HT1080 (cell line): ENCODE results near the gene GPR17. TPM values are rescaled to one million over a fixed set of nuclear protein-coding genes. Genes with fewer than 3 reads are reported as not detected.

Experiments
- DNase-seq: peaks from one replicate; pipeline ENCODE4 v3.0.0-alpha.2; 2015; ENCODE audit warnings: low read depth
- total RNA-seq: library from RNA; depleted of rRNA; stranded (reverse); fragments of >200 nt; shearing (Covaris generic); gene quantifications from 2 replicates; pipeline ENCODE4 v1.2.3, GENCODE V29; 2014; rRNA removed

GPR17 gene
- total RNA-seq, 1 experiment from 2014 or later = not detected

DNA sequence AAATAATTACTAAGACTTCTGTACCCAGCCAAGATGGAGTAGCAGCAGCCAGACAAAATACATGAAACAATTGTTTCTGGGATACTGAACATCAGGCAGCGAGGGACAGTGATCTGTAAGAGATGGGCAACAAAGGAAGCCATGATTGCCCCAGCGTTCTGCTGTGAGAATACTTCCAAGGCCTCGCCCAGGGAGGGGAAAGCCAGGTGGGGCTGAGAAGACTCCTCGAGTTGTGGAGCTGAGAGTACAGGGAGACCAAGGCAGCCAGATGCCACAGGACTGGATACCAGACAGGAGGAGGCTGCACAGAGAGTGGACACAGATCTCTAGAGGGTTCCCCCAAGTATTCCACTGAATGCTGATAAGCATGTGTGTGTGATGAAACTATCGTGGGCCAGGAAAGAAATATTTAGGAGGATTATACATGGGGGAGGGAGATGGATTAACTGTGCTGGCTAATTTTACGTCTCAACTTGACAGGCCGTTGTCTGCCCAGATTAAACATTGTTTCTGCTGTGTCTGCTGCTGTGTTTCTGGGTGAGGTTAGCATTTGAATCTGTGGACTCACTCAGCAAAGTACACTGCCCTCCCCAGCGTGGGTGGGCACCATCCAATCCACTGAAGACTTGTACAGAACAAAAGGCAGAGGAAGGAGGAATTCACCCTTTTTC, 39.6 kb downstream of the GPR17 start:
- DNase-seq = no peak

DNA sequence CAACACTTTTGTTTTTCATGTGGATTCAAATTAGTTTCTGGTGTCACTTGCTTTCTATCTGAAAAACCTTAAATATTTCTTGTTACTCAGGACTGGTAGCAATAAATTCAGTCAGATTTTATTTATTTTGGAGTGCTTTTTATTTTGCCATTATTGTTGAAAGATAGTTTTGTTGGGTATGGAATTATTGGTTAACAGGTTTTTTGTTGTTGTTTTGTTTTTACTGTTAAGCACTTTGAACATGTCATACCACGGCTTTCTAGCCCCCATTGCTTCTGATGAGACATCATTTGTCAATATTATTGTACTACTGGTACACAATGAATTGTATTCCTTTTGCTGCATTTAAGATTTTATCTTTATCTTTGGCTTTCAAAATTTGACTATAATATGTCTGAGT, 42.5 kb downstream of the GPR17 start:
- no peak for DNase-seq

DNA sequence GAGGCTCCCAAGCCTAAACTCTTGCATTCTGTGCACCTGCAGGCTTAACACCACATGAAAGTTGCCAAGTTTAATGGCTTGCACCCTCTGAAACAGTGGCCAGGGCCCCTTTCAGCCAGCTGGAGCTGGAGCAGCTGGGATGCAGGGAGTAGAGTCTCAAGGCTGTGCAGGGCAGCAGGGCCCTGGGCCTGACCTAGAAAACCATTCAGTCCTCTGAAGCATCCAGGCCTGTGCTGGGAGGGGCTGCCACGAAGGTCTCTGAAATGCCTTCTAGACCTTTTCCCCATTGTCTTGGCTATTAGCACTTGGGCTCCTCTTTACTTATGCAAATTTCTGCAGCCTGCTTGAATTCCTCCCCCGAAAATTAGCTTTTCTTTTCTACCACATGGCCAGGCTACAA, 44.7 kb downstream of the GPR17 start:
- DNase-seq = no peak

DNA sequence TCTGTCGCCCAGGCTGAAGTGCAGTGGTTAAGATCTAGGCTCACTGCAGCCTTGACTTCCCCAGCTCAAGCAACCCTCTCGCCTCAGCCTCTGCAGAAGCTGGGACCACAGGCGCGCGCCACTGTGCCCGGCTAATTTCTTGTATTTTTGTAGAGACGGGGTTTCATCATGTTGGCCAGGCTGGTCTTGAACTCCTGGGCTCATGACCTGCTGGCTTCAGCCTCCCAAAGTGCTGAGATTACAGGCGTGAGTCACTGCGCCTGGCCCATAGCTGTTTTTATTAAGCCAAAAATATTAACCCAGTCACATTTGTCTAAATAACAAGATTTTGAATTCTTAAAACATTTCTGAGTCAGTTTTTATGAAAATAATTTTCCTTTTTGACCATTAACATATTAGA, 49.0 kb downstream of the GPR17 start:
- DNase-seq = no peak

DNA sequence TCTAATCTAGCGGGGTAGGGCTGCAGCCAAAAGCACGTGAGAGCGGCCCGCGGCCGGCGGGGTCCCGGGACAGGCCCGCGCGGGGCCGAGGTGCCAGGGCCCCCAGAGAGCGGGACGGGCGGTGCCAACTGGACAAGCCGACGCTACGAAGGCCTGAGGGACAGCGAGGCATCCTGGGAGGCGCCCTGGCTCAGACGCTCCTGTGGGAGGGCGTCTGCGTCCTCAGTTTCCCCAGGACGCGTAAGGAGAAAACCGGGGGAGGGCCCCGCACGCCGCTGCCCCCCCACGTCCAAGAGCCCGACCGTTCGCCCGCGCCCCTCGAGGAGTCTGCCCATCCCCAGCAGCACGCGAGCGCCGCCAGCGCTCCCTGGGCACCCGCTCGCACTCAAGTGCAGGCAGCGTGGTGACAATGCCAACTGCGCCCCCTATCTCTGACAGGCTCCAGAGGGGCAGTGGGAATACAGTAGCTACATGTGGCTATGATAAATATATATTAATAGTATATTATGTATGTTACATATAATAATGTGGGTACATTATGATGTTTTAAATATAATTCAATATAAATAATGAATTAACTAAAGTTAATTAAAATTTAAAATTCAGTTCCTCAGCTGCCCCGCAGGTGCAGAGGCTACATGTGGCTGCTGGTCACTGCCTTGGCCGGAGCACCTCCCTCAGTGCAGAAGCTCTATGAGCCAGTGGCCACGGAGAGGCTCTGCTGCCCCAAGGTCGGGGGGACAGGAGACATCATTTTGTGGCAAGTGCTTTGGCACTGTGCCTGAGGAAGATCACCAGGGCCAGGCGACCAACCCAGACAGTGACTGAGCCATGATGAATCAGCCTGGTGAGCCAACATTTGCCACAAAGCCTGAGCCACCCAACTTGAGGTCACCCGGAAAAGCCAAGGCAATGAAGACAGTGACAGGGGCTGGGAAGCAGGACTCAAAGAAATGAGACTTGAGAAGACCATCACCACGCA, 49.8 kb downstream of the GPR17 start:
- DNase-seq = peak; percentile 49

DNA sequence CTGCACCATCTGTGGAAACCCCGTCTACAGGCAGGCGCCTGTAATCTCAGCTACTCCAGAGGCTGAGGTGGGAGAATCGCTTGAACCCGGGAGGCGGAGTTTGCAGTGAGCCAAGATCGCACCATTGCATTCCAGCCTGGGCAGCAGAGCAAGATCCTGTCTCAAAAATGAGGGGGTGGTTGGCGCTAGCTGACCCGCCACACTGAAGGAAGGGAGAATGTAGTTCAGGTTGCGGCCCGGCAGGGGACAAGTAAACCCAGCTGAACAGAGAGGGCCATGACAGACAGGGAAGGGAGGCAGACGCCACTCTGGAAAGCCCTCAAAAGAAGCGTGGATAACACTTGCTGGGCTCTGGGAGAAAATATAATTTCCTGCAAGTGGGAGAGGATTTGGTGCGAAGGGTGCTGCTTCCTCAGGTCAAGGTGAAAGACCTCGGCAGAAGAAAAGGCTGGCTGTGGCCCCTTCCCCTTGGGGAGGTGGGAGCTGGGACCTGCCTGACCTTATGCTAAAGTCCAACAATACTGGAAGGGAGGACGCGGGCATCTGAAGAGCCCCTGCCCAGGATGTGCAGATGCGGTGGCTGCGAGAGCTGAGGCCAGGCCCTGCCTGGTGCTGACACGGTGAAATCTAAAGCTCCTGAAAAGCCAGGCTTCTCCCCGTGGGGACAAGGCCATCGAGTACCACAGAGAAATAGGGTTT, 51.7 kb downstream of the GPR17 start:
- no peak for DNase-seq

DNA sequence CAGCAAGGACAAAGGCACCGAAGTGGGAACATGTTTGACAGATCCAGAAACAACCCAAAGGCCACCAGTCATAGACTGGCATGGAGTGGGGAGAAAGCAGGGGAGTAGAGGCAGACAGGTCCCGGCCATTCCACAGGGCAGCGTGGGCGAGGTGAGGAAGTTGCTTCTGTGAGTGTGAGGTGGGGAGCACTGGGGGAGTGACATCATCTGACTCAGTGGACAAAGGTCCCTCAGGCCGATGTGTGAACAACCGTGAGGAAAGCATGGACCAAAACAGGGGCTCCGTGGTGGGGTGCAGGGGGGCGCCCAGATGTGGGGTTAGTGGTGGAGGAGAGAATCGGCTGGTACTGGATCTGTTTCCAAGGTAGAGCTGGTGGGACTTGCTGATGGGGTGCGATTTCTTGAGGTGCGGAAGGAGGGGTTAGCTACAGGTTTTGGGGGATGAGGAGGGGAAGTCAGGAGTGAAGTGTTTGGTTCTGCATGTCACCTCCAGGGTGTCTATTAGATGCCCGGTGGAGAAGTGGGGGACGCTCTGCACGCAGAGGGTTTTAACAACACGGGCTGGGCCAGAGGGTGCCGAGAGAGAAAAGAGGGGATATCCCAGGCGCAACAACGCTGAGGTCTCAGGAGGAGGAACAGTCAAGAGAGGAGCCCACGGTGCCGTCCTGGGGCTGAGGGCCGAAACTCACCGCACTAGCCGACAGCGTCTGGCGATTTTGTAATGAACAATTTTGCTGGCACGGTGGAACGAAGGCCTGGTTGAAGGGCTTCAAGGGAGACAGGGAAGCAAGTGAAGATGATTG, 52.8 kb downstream of the GPR17 start:
- no peak for DNase-seq

DNA sequence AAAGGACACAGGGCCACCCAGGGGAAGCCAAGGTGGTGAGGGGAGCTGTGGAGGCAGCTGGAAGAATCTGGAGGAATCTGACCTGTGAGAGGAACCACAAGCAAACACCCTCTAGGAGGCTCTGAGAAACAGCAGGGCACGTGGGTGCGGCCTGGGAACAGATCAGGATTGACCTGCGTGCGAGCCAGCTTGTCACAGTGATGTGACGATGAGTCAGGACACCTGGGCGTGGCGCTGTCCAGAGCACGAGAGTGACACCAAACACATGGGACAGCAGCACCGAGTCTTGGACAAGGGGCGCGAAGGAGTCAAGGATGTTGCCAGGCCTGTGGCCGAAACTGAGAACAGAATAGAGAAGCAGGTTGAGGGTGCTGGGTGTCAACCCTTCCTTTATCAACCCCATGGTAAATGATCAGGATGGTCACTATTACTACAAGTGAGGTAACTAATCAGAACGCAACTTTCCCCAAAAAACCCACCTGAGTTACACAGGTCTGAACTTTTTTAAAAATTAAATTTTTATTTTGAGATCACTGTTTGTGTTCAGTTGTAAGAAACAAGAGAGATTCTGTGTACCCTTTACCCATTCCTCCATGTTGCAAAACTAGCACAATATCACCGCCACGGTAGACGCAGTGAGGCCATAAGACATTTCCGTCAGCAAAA, 54.7 kb downstream of the GPR17 start:
- DNase-seq = no peak

DNA sequence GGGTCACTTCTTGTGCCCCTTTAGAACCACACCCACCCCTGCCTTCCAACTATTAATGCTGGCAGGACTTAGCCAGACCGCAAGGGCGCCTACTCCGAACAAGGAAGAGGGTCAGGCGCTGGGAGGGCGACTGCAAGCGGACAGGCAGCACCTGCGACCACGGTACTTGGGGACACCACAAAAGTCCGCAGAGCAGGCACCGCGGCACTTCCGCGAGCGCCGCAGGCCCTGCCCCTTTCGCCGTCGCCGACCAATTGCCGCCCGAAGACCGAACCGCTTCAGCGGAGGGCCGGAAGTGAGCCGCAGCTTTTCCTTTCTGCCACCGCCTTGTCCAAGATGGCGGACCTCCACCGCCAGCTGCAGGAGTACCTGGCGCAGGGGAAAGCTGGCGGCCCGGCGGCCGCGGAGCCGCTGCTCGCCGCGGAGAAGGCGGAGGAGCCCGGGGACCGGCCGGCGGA, 55.3 kb downstream of the GPR17 start, which contains the start of gene SFT2D3:
Gene SFT2D3 (plus strand): TSS at position 305 of the 458 bp plus-strand sequence. CDS start 32 bp downstream, at position 337.
- DNase-seq = peak; percentile 89

DNA sequence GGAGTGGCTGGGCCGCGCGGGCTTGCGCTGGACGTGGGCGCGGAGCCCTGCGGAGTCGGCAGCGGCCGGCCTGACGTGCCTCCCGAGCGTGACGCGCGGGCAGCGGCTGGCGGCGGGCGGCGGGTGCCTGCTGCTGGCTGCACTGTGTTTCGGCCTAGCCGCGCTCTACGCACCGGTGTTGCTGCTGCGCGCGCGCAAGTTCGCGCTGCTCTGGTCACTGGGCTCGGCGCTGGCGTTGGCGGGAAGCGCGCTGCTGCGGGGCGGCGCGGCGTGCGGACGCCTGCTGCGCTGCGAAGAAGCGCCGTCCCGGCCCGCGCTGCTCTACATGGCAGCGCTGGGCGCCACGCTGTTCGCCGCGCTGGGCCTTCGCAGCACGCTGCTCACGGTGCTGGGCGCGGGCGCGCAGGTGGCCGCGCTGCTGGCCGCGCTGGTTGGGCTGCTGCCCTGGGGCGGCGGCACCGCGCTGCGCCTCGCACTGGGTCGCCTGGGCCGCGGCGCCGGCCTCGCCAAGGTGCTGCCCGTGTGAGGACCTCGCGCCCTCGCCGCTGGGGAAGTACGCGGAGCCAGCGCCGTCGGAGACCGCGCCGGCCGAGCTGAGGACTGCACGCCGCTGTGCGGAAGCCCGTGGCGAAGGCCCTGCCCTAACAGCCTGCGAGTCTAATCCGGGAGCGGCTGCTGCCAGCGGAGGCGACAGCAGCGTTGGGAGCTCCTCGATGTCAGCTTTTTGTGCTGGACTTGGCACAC, 55.9 kb downstream of the GPR17 start:
- peak; percentile 55 for DNase-seq

Other genes starting within 250 kb of the GPR17 start
- not detected in 2 replicates for gene PROC, start 227.7 kb upstream of the GPR17 start, total RNA-seq
- 39.5 and 42.5 TPM in 2 replicates for gene IWS1, start 119.7 kb upstream of the GPR17 start, total RNA-seq
- 1.1 and 1.3 TPM in 2 replicates for gene MYO7B, start 110.5 kb upstream of the GPR17 start, total RNA-seq
- 0.26 and 0.47 TPM in 2 replicates for gene LIMS2, start 29.4 kb downstream of the GPR17 start, total RNA-seq
- gene SFT2D3, start 55.3 kb downstream of the GPR17 start, total RNA-seq = 3.6 and 4.7 TPM in 2 replicates
- gene WDR33, start 165.0 kb downstream of the GPR17 start, total RNA-seq = 20.1 and 29.4 TPM in 2 replicates
- 34.3 and 49.1 TPM in 2 replicates for gene POLR2D, start 212.0 kb downstream of the GPR17 start, total RNA-seq
- gene AMMECR1L, start 239.8 kb downstream of the GPR17 start, total RNA-seq = 12.3 and 15.2 TPM in 2 replicates